ENCODE results near the gene PCDHB5.
A peak's percentile ranks its signal among the peaks of the same experiment; 100 is the strongest.
"Not testable (repeated sequence)": the region's sequence is repeated elsewhere in the genome, so short reads cannot be mapped to it uniquely, and the experiment has no call there.

The PCDHB5 gene

DNA sequence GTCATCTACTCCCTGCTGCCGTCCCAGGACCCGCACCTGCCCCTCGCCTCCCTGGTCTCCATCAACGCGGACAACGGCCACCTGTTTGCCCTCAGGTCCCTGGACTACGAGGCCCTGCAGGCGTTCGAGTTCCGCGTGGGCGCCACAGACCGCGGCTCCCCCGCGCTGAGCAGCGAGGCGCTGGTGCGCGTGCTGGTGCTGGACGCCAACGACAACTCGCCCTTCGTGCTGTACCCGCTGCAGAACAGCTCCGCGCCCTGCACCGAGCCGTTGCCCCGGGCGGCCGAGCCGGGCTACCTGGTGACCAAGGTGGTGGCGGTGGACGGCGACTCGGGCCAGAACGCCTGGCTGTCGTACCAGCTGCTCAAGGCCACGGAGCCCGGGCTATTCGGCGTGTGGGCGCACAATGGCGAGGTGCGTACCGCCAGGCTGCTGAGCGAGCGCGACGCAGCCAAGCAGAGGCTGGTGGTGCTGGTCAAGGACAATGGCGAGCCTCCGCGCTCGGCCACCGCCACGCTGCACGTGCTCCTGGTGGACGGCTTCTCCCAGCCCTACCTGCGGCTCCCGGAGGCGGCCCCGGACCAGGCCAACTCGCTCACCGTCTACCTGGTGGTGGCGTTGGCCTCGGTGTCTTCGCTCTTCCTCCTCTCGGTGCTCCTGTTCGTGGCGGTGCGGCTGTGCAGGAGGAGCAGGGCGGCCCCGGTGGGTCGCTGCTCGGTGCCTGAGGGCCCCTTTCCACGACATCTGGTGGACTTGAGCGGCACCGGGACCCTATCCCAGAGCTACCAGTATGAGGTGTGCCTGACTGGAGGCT is 39.5 kb downstream of the PCDHB5 start:
- ATAC-seq (replicated peaks); H3K36me3 Mint-ChIP-seq: not testable (repeated sequence)

DNA sequence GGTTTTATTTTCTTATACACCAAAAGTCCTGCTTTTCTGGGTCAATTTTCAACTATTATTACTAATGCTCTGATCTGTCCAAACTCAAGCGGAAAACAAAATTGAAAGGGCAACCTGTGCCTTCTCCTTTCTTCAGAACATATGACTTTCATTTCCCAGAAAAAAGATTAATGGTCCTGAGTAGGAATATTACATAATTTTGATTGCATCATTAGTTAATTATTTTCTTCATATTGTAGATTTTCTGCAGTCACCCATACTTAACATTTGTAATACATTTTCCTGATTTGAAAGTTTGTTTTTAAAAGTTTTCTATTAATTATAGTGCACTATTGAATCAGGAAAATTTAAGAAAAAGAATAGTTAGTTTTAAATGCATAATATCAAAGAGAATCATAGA is 40.9 kb downstream of the PCDHB5 start:
- Mint-ChIP-seq H3K27me3 (peaks cover 23 to 29% of the 10 kb centered on the region in 2 donors), H3K27ac (no peak overlapping the region), H3K4me3 (no peak overlapping the region), H3K36me3 (peaks cover 2 to 4% of the 10 kb centered on the region in 2 donors), H3K9me3 (peaks cover 12% of the 10 kb centered on the region in 2 donors), H3K4me1 (peaks cover 0 to 3% of the 10 kb centered on the region in 2 donors)
- DNase-seq (no peak), ATAC-seq (replicated peaks) (no peak)

More for the DNA sequence above, 39.5 kb downstream of the PCDHB5 start:
- H3K4me3 Mint-ChIP-seq, DNase-seq, H3K4me1 Mint-ChIP-seq, H3K27ac Mint-ChIP-seq: not testable (repeated sequence)
- H3K9me3 Mint-ChIP-seq: peaks cover 12 to 13% of the 10 kb centered on the region in 2 donors
- H3K27me3 Mint-ChIP-seq: peaks cover 32% of the 10 kb centered on the region in 2 donors

DNA sequence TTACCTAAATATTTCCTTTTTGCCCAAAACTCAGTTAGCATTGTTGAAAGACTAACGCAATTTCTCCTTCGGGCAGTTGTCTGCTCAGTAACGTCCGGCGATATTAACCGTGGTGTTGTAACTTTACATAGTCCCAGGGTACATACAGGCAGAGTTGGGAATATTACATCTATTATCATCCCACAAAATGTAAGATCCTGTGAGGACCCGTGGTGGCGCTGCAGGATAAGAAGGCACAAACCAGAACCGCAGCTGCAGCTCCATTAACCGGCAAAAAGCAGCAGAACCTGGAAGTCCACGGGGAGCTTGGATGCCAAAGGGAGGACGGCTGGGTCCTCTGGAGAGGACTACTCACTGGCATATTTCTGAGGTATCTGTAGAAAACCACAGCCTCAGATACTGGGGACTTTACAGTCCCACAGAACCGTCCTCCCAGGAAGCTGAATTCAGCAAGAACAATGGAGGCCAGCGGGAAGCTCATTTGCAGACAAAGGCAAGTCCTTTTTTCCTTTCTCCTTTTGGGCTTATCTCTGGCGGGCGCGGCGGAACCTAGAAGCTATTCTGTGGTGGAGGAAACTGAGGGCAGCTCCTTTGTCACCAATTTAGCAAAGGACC is 42.7 kb downstream of the PCDHB5 start, which contains the start of gene PCDHB8:
Gene PCDHB8 (plus strand): TSS at position 214 of the 615 bp plus-strand sequence. CDS start 245 bp downstream, at position 459.
- DNase-seq; H3K27ac Mint-ChIP-seq; H3K4me3 Mint-ChIP-seq; H3K4me1 Mint-ChIP-seq; ATAC-seq (replicated peaks); H3K36me3 Mint-ChIP-seq: not testable (repeated sequence)
- Mint-ChIP-seq H3K9me3 (peaks cover 11 to 14% of the 10 kb centered on the region in 2 donors), H3K27me3 (peaks cover 31 to 36% of the 10 kb centered on the region in 2 donors)

GRCh38 chr5:141179371-141179770 is 44.4 kb downstream of the PCDHB5 start:
- peaks cover 27 to 31% of the 10 kb centered on the region in 2 donors for H3K27me3 Mint-ChIP-seq
- DNase-seq; H3K9me3 Mint-ChIP-seq; H3K36me3 Mint-ChIP-seq; H3K27ac Mint-ChIP-seq; H3K4me3 Mint-ChIP-seq; H3K4me1 Mint-ChIP-seq; ATAC-seq (replicated peaks): not testable (repeated sequence)

- H3K4me1 Mint-ChIP-seq; ATAC-seq (replicated peaks): not testable (repeated sequence)
- peak overlapping the region; percentile 42 for H3K27ac Mint-ChIP-seq
These were observed 44.9 kb downstream of the PCDHB5 start for GRCh38 chr5:141179876-141180275.

DNA sequence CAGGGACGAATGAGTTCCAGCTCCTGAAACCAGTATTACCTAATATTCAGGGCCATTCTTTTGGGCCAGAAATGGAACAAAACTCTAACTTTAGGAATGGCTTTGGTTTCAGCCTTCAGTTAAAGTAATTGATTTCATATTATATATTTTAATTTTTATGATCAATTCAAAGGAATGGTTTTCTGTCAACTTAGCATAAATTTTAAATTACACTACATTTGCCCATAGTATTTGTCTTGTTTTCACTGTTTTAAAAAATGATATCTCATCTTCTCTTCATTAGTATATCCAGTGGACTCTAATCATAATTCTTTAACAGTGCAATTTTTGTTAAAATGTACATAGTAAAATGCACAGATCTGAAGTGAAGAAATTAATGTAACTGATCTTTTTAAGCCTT is 45.3 kb downstream of the PCDHB5 start:
- Mint-ChIP-seq H3K4me1 (peaks cover 0 to 2% of the 10 kb centered on the region in 2 donors), H3K27me3 (peaks cover 36 to 37% of the 10 kb centered on the region in 2 donors), H3K4me3 (no peak overlapping the region), H3K36me3 (peaks cover 8 to 13% of the 10 kb centered on the region in 2 donors), H3K27ac (peak overlapping the region; percentile 42), H3K9me3 (peaks cover 8 to 10% of the 10 kb centered on the region in 2 donors)
- DNase-seq (no peak), ATAC-seq (replicated peaks) (no peak)

More at GRCh38 chr5:141179876-141180275, 44.9 kb downstream of the PCDHB5 start:
- peaks cover 8 to 13% of the 10 kb centered on the region in 2 donors for H3K36me3 Mint-ChIP-seq
- not testable (repeated sequence) for DNase-seq, H3K9me3 Mint-ChIP-seq, H3K4me3 Mint-ChIP-seq
- H3K27me3 Mint-ChIP-seq: peaks cover 32 to 33% of the 10 kb centered on the region in 2 donors

- H3K36me3 Mint-ChIP-seq: peaks cover 13 to 16% of the 10 kb centered on the region in 2 donors
- H3K27me3 Mint-ChIP-seq: peaks cover 50 to 52% of the 10 kb centered on the region in 2 donors
- H3K4me1 Mint-ChIP-seq: peaks cover 5 to 6% of the 10 kb centered on the region in 2 donors
- H3K4me3 Mint-ChIP-seq: no peak within 1 kb of the TSS
- H3K9me3 Mint-ChIP-seq: peaks cover 13 to 14% of the 10 kb centered on the region in 2 donors
- ATAC-seq (replicated peaks): no peak
- no peak for DNase-seq
- H3K27ac Mint-ChIP-seq: peak within 1 kb of the TSS; percentile 79
These were observed 47.2 kb downstream of the PCDHB5 start, which contains the start of gene PCDHB16 for GRCh38 chr5:141182248-141182647. Gene PCDHB16 (plus strand): TSS chr5:141182387. CDS start chr5:141182560, 173 bp downstream.

DNA sequence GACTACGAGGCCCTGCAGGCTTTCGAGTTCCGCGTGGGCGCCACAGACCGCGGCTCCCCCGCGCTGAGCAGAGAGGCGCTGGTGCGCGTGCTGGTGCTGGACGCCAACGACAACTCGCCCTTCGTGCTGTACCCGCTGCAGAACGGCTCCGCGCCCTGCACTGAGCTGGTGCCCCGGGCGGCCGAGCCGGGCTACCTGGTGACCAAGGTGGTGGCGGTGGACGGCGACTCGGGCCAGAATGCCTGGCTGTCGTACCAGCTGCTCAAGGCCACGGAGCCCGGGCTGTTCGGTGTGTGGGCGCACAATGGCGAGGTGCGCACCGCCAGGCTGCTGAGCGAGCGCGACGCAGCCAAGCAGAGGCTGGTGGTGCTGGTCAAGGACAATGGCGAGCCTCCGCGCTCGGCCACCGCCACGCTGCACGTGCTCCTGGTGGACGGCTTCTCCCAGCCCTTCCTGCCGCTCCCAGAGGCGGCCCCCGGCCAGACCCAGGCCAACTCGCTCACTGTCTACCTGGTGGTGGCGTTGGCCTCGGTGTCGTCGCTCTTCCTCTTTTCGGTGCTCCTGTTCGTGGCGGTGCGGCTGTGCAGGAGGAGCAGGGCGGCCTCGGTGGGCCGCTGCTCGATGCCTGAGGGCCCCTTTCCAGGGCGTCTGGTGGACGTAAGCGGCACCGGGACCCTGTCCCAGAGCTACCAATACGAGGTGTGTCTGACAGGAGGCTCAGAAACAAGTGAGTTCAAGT is 49.3 kb downstream of the PCDHB5 start:
- H3K4me1 Mint-ChIP-seq; ATAC-seq (replicated peaks); H3K27ac Mint-ChIP-seq; DNase-seq: not testable (repeated sequence)
- Mint-ChIP-seq H3K9me3 (peaks cover 17 to 20% of the 10 kb centered on the region in 2 donors), H3K36me3 (peaks cover 19 to 21% of the 10 kb centered on the region in 2 donors), H3K27me3 (peaks cover 62 to 67% of the 10 kb centered on the region in 2 donors), H3K4me3 (peak overlapping the region; percentile 25 to 39)

DNA sequence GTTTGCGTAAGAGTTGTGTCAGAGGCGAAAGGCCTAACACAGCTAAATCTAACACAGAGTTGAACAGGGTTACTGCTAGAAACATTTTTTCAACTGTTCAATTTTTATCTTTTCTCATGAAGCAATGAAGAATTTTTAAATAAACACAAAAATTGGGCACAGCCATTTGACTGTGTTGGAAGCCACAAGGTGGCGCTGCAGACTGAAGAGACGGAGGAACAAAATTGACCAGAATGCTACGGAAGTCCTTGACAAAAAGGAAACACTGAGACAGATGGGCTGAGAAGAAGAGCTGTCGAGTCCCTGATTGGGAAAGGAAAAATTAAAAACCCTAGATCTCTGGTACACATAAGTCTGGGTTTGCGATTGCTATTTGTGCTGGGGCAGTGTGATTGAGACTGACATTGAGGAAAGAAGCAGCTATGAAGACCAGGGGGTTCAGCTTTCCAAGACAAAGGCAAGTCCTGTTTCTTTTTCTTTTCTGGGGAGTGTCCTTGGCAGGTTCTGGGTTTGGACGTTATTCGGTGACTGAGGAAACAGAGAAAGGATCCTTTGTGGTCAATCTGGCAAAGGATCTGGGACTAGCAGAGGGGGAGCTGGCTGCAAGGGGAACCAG is 52.0 kb downstream of the PCDHB5 start, which contains the start of gene PCDHB9:
Gene PCDHB9 (plus strand): TSS at position 265 of the 616 bp plus-strand sequence. CDS start 158 bp downstream, at position 423.
- DNase-seq (no peak), ATAC-seq (replicated peaks) (no peak)
- Mint-ChIP-seq H3K4me1 (peaks cover 6 to 7% of the 10 kb centered on the region in 2 donors), H3K36me3 (peaks cover 16 to 27% of the 10 kb centered on the region in 2 donors), H3K27me3 (peaks cover 67 to 77% of the 10 kb centered on the region in 2 donors), H3K9me3 (peaks cover 21 to 24% of the 10 kb centered on the region in 2 donors), H3K27ac (no peak within 1 kb of the TSS), H3K4me3 (peak within 1 kb of the TSS; percentile 65 to 67)
